Fibroblast of the aortic adventitia (primary cell): ENCODE data around the gene AGTPBP1. TPM values are rescaled to one million over a fixed set of nuclear protein-coding genes. Genes with fewer than 3 reads are reported as not detected.
A peak's percentile ranks its signal among the peaks of the same experiment; 100 is the strongest.

Experiments
- DNase-seq: peaks from one replicate; pipeline ENCODE4 v3.0.0-alpha.2; 2010; ENCODE audit warnings: low read depth
- H3K4me3 ChIP-seq: 2 replicates; pipeline ENCODE4 v1.5.1; 2011; ENCODE audit warnings: low read depth, mild to moderate bottlenecking, control low read depth, low read length, moderate library complexity
- total RNA-seq: library from RNA; depleted of rRNA; stranded (reverse); fragments of >200 nt; gene quantifications from 2 replicates; pipeline ENCODE4 v1.2.3, GENCODE V29; 2012; ENCODE audit warnings: low replicate concordance
- TF ChIP-seq, protein P1 (sequence below): IDR thresholded peaks from 2 replicates; pipeline ENCODE4 v1.5.1; 2011; ENCODE audit warnings: mild to moderate bottlenecking, low read length, control low read depth, inconsistent platforms; ENCODE audit not compliant: insufficient read depth

Gene AGTPBP1
- total RNA-seq, 1 donor: 20.3 TPM

DNA sequence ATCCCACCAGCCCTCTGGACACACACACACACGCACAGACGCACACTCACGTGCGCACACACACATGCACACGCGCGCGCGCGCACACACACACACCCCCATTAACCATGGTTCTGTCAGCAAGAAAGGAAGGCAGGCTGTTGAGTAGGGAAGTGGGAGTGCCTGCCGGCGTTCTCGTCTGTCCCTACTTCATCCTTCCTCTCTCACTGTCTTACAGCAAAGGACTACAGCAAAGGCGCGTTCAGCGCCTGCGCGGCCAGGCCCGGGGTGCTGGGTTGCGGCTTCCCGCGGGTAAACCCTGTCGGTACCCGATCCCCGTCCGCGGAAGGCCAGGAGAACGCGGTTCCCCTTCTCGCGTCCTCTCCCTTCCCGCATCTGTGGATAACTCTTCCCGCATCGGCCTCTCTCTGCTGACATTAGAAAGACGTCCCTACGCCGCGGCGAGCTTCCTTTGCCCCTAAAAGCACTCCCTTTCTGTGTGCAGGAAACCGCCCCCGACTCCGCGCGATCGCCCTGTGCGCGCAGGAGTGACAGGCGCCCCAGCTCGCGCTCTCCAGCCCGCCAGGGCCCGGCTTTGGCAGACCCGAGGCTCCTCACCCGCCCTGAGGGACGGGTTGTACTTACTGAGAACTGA is 219.2 kb downstream of the AGTPBP1 start:
- TF ChIP-seq, protein P1, sequence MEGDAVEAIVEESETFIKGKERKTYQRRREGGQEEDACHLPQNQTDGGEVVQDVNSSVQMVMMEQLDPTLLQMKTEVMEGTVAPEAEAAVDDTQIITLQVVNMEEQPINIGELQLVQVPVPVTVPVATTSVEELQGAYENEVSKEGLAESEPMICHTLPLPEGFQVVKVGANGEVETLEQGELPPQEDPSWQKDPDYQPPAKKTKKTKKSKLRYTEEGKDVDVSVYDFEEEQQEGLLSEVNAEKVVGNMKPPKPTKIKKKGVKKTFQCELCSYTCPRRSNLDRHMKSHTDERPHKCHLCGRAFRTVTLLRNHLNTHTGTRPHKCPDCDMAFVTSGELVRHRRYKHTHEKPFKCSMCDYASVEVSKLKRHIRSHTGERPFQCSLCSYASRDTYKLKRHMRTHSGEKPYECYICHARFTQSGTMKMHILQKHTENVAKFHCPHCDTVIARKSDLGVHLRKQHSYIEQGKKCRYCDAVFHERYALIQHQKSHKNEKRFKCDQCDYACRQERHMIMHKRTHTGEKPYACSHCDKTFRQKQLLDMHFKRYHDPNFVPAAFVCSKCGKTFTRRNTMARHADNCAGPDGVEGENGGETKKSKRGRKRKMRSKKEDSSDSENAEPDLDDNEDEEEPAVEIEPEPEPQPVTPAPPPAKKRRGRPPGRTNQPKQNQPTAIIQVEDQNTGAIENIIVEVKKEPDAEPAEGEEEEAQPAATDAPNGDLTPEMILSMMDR: no peak
- DNase-seq: peak; percentile 48
- H3K4me3 ChIP-seq: peak overlapping the region; percentile 59

DNA sequence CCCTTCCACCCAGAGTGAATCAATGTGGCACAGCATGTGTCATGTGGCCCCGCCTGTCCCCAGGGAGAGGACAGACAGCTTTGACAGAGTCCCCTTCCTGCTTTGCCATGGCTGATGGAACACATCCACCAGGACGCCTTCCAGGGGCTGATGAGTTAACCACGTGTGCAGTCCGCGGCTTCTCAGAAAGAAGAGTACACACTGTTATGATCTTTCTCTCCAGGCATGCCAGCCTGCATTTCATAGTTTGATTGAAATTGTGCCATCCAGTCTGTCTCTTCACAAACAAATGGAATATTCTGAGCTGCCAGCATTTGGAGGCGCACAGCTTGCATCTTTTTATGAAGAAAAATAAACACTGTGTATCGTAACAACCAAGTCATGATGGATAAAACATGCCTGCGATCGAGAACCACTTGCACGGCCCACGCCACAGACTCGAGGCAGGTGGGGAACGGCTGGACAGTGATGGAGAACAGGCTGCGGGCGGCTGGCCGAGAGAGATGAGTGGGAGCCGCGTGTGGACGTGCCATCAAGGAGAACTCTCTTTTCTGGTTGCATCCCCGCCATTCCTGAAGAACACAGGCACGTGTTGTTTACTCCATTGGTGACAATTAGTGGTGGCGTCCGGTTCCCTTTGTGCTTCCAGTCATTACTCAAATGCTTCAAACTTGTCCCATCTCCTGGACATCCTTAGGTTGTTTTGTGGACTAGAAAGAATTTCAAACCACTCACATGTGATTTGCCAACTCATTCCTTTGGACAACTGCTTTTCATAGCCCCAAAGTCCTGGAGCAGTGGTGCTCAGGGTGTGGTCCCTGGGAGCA is 220.2 kb downstream of the AGTPBP1 start:
- TF ChIP-seq, protein P1: no peak
- no peak for DNase-seq
- no peak overlapping the region for H3K4me3 ChIP-seq

DNA sequence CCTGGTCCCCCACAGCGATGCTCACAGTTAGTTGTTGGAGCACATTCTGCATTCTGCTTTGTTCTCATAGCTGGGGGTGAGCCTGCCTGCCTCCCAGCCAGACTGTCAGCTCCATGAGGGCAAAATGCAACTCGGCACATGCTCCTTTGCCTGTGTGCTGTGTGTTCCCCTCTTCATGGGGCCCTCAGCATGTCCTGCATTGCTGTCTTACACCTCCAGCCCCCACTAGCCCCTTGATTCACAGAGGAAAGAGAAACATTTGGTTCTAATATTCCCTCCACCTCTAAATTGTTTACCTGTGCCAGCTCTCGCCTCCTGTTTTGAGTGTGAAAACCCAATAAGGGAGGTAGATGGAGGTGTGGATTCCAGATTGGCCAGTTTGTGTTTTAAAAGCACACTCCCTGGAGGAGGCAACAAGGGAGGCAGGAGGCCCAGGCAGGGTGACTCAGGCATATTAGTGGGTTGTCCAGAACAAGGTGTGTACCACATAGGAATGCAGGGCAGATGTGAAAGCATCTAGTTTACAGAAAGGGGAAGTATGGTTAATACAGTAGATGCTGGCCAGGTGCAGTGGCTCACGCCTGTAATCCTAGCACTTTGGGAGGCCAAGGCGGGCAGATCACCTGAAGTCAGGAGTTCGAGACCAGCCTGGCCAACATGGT is 224.6 kb downstream of the AGTPBP1 start:
- no peak overlapping the region for H3K4me3 ChIP-seq
- TF ChIP-seq, protein P1: no peak
- DNase-seq: no peak

DNA sequence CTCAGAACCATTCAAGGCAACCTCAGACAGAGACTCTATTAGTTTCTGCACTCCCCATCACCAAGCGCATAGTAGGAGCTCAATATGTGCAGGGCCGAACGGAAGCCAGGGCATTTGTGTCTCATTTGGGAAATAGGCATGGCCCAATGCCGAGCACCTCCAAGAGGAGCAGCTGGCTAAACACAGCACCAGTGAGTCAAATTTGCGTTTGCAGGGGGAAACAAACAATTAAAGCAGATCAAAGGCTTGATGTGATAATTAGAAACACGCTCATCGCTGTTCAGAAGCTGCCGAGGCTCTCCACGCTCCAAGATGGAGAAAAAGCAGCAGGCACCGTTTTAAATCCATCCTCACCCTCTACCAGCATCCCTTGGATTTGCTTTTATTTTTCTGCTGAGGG is 225.3 kb downstream of the AGTPBP1 start:
- TF ChIP-seq, protein P1: no peak

DNA sequence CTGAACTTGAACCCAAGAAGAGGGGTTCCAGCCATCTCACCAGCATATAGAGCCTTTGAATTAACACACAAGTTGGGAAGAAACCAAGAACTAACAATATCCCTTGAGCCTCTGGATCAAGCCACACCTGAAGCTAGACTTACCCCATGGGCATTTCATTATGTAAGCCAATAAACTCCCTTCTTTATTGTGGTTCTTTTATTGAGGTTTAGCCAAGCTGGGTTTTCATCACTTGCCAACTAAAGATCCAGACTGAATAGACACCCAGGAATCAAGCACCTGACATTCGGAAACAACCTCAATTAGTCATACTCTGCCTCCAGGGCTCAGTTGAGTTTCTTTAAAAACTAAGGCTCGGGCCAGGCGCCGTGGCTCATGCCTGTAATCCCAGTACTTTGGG is 226.7 kb downstream of the AGTPBP1 start:
- TF ChIP-seq, protein P1: no peak
- H3K4me3 ChIP-seq: no peak overlapping the region
- DNase-seq: no peak

More for the DNA sequence above, 225.3 kb downstream of the AGTPBP1 start:
- no peak for DNase-seq
- H3K4me3 ChIP-seq: no peak overlapping the region

DNA sequence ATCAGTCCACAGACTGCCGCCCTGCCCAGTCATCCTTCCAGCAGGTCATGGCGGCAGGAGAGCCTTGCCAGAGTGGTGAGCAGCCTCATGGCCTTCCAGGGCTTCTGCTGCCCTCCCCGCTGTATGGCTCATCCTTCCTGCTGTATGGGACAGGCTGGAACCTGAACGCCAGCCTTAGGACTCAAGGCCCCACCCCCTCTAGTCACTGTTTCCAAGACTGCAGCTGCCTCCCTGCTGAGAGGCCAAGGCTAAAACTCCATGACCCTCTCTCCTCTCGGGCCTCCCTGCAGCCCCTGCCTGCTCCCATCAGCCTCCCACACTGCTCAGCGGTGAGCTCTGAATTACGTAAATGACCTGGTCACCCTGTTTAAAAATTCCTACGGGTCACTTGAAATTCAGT is 227.5 kb downstream of the AGTPBP1 start:
- H3K4me3 ChIP-seq: no peak overlapping the region
- no peak for DNase-seq
- TF ChIP-seq, protein P1: no peak
